ENCODE results near the gene DYNLRB1.

The DYNLRB1 gene

DNA sequence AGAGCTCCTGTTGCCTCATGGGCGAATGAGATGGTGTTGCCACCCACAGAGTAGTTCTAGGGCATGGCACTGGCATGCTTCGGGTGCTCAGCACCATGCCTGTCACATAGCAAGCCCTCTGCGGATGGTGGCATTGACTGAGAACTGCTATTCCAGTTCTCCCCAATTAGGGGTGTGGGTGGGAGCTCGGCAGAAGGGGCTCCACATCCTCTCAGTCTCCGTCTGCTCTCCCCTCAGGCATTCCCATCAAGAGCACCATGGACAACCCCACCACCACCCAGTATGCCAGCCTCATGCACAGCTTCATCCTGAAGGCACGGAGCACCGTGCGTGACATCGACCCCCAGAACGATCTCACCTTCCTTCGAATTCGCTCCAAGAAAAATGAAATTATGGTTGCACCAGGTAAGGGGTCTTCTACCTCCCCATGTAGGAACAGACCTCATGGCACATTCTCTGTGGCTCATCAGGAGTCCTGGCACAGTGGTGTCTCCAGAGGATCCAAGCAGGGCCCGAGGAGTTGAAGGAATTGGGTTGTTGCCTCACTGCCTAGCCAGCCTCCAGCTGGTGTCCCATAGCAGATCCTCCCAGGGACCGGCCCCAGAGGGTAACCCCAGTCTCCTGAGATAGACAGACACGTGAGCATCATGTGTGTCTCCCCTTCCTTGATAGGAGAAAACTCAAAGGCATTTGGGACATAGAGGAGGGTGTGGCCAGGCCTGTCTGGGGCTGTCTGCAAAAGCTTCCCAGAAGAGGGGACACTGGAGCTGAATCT lies 18.4 kb downstream of the DYNLRB1 start:
- DNase-seq (ENCODE audit: low read depth): no peak

DNA sequence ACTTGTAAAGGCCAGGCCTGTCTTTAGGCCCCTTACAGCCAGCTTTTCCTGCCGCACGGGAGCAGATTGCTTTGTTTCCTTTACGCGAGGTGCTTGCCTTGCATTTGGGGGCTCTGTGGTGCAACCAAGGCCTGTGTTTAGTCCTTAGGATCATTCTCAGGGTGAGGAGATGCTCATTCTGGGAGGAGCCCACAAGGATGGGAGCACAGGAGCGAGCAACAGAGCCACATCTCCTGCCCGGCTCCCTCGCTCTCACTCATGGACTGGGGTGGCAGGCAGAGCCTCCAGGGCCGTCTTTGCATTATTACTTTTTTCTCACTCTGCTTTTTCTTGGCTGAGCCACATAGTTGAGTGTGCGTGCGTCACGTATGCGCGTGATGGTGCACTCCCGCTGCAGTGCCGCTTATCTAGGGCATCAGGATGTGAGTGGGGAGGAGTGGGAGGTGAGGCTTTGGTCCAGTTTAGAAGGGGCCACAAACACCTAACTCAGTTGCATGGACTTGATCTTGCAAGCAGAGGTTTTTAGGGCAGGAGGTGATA lies 19.1 kb downstream of the DYNLRB1 start:
- DNase-seq (ENCODE audit: low read depth): no peak

DNA sequence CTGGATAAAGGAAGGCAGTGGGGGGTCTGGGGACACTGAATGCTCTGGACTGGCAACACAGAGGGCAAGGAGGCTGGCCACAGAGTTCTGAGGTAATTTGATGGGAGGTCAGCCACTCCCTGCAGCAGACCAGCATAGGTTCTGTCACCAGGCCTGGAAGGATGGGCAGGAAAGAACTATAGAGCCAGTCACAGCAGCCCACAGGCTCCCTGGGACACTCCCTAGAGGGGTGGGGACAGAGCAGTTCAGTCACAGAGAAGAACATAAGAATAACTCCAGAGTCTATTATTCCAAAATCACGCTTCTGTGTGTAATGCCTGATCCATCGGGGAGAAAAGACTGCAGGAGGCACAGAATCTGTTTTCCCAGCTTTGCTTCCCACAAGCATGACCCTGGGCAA lies 19.6 kb downstream of the DYNLRB1 start:
- no peak for DNase-seq (ENCODE audit: low read depth)

DNA sequence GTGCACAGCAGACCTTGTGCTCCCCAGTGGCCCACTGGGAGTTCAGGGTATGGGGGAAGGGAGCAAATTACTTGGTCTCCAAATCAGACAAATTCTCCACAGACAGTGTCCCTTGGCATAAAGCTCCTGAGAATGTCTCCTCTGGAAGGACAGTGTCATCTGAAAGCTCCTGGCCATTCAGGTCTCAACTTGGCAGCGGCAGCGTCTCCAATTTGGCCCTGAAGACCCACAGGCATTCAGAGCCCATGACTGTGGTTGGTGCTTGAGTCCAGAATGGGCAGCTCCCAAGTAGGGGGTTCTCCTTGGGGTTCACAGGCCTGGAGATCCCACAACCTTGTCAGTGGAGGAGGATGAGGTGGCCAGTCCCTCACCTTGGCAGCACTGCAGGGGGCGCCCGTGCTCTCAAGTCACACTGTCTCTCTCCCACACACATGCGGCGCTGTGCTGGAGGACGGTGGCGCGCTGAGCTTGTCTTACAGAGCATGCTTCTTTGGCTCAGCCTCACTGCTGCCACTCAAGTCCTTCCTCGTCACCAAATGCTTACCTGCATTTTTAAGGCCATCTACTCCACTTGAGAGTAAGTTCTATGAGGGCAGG lies 20.7 kb downstream of the DYNLRB1 start:
- DNase-seq (ENCODE audit: low read depth): no peak

DNA sequence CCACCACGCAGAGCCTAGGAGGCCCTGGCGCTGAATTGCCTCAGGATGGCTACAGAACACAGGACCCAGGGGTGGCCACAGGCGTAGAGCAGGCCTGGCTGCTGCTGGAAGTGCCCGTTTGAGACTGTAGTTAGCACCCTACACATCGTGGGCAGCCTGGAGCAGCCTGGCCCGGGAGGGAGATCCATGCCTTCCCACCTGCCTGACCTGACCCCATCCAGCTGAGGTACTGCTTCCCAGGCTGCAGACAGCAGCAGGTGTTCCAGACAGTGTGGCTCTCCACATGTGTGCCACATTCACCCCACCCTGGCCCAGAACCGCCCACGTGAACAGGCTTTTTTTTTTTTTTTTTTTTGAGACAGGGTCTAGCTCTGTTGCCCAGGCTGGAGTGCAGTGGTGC lies 21.4 kb downstream of the DYNLRB1 start:
- no peak for DNase-seq (ENCODE audit: low read depth)

DNA sequence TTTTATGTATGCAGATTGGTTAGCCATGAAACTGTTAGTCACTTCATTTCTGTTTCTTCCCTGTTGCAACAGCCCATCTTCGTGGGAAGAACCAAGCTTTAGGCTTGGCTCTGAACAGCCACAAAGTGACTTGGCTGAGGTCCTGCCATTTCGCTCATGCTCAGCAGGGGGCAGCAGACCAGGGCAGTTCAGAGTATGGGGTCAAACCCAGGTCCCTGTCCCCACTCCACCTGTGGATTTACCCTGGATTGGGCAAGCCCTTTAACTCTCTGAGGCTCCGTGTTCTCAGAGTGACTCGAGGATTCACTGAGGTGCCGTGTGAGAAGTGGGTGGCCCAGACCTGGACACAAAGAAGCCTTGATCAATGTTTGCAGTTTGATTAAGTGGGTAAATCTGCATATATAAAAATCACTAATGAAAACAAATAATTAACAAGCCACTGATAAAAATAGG lies 22.5 kb downstream of the DYNLRB1 start:
- DNase-seq (ENCODE audit: low read depth): no peak

DNA sequence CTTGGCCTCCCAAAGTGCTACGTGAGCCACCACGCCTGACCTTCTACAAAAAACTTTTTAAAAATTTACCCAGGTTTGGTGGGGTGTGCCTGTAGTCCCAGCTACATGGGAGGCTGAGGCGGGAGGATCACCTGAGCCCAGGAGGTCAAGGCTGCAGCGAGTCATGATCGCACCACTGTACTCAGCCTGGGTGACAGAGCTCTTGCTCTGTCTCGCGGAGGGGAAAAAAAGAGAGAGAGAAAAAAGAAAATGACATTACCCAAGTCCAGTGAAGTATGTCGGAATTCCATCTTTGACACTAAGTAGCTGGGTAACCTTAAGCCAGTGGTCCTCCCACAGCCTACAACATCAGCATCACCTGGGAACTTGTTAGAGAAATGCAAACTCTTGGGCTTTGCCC lies 23.5 kb downstream of the DYNLRB1 start:
- DNase-seq (ENCODE audit: low read depth): no peak

DNA sequence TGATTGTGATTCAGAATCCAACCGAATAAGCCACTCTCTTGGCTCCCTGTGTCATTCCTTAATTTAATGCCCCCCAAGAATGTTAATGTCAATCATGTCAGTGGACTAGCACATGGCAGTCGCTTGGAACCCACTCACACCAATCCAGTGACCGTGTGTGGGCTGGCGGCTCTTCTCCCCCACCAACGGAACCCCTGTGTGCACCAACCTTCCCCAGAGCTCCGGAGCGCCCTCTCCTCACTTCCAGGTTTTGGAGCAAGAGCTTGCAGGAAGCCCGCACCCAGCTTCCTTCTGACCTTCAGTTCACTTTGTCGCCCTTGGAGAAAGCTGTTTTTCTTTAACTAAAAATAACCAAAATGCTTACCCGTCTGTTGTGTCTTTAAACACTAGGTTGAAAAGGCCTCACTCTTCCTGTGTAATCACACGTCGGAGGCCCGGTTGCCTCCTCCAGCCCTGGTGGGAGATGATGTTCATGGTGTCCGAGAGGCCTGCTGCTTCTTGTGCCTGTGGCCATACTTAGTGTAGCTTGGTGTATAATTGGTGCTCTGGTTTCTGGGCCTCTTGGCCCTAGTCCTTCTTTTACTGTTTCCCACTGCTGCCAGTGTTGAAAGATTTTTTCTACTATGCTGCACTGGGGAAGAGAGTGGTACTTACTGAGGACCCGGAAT lies 24.5 kb downstream of the DYNLRB1 start:
- DNase-seq (ENCODE audit: low read depth): no peak

DNA sequence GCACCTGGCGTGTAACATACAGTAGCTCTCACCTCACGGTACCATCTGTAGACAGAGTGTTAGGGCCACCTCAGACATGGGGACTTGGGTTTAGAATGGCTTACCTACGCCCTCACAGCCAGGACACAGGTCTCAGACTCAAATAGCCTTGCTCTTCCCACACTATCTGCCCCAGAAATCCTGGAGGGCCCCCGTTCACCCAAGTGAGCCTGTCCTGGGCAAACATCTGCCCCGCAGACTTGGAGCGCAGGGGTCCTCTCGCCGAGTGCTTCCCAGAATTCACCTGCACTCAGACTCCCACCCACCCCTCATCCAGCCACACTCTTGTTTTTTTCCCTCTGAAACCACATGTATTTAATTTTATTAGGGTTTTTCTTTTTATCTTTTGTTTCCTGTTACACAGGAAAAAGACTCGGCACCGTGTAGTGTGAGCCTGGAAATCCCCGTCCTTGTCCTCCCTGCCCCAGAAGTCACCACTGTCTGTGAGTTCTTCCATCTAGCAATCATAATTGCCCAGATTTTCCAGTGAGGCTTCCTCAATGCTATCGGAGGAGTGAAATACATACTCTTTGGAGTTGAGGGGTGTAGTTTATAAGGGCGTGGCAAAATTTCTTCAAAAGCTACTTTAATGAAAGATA lies 25.2 kb downstream of the DYNLRB1 start:
- no peak for DNase-seq (ENCODE audit: low read depth)

DNA sequence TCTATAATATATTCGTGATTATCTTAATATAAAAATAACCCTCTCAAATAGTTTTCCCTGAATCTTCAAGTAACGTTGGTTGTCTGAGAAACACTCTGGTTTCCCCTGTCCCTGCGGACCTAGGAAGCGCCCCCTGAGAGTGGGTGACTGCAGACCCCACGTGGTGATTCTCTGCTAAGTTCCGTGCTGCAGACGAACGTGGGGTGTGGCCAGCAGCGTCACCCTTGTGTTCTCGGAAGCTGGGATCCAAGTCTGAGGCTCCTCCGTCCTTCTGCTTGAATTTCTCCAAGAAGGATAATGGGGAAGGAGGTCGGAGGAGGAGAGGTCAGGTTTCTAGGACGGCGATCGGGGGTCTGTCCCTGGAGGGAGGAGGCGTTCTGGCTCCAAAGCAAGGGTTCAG lies 25.7 kb downstream of the DYNLRB1 start:
- no peak for DNase-seq (ENCODE audit: low read depth)

DNA sequence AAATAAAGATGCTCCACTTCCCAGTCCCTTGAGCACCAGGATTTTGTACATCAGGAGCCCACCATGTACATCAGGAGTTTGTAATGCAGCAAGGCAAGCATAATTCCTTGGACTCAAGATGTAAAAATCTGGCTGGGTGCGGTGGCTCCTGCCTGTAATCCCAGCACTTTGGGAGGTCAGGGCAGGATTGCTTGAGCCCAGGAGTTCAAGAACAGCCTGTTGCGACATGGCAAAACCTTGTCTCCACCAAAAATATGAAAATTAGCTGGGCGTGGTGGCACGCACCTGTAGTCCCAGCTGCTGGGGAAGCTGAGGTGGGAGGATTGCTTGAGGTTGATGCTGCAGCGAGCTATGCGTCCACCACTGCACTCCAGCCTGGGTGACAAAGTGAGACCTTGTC lies 26.2 kb downstream of the DYNLRB1 start:
- DNase-seq (ENCODE audit: low read depth): no peak

DNA sequence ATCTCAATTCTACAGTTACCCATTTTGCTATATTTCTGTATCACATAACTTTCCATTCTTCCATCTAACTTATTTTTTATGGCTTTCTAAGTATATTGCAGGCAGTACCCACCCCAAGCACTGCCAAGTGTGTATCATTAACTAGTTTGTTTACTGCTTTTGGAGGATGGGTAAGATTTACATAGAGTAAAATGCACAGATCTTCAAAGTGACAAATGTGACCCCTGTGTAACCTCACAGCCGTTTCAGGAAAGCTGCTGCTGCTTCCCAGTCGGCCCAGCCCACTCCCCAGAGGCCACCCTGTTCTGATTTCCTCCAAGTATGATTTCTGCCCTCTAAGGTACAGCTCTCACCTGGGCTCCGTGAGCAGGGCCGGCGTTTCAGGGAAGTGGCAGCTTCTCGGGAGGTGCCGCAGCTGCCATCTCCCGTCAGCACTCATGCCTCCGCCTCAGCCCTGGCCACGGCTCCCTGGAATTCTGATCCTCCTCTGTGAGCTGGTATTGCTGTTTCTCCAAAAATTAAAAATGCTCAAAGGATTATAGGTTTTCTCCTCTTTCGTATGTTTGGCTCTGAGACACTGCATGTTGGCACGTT lies 27.3 kb downstream of the DYNLRB1 start:
- no peak for DNase-seq (ENCODE audit: low read depth)

DNA sequence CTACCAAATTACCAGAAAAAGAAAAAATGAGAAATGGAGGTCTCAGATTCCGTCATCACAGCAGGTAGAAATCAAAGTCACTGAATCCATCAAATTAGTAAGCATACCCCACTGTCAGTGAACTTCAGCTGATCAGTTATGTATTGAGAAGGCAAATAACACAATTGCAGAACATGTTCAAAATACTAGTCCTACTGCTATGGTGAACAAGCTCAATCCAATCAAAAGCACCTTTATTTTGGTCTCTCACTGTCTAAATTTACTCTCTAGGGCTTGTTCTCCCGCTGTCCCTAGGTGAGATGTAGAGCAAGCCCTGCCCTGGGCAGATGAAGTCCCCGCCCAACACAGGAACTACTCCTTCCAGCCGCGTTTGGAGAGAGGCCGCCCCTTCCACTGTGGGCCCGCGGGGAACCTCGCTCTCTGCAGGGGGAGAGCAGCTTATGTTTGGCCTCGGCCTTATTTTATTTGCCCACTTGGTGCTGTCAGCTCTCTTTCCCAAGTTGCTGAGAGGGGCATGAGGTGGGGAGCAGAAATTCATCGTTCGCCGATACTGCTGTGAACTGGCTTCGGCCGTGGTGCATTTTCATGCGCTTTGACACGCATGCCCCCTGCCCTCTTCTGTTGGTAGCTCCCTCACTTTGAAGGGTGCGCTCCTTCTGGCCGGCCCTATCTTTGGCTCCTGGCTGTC lies 28.0 kb downstream of the DYNLRB1 start:
- DNase-seq (ENCODE audit: low read depth): no peak

DNA sequence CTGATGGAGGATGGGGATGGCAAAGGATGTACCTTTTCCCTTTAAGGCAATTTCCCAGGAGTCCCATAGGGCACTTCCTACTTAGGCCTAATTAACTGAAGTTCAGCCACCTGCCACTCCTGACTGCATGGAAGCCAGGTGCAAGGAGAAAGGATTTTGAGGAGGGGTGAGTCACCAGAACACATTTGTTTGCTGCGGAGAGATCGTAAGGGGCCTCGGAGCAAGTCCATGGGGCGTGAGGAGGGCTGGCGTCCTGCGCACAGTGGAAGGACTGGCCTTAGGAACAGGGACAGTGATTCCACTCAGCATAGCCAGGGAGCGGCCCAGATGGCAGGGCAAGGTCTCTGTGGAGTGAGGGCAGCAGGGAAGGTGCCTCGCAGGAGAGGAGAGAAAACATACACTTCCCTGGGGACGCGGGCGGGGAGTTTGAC lies 30.5 kb downstream of the DYNLRB1 start:
- DNase-seq (ENCODE audit: low read depth): no peak

DNA sequence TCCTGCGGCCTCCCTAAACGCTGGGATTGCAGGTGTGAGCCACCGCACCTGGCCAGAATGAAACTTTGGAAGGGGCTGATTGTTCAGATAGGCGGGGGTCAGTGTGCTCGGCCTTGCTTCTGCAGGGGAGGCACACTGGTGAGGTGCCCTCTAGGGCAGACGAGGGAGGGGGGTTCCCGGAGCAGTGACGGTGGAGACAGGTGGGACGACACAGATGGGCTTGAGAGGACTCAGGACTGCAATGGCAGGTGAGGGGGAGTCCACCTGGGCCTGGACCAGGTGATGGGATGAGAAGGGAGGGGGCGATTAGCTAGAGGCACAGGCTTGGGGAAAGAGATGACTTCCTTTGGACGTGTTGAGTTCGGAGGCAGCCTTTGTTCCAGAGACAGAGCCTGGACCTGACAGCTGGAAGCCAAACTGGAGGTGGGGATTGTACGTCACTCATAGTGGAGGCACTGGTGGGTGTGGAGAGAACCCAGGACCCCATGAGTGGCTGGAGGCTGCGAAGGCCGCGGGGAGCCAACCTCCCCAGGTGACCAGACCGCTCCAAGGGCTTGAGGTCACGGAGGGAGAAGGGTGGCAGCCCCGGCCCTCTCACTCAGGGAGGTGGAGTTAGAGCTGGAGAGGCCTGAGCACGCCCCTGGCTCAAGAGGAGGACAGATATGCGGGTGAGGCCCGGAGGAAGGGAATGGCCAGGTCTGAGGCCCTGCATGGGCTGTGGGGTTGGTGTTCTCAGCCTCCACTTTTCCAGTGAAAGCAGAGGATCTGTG lies 31.8 kb downstream of the DYNLRB1 start:
- no peak for DNase-seq (ENCODE audit: low read depth)

DNA sequence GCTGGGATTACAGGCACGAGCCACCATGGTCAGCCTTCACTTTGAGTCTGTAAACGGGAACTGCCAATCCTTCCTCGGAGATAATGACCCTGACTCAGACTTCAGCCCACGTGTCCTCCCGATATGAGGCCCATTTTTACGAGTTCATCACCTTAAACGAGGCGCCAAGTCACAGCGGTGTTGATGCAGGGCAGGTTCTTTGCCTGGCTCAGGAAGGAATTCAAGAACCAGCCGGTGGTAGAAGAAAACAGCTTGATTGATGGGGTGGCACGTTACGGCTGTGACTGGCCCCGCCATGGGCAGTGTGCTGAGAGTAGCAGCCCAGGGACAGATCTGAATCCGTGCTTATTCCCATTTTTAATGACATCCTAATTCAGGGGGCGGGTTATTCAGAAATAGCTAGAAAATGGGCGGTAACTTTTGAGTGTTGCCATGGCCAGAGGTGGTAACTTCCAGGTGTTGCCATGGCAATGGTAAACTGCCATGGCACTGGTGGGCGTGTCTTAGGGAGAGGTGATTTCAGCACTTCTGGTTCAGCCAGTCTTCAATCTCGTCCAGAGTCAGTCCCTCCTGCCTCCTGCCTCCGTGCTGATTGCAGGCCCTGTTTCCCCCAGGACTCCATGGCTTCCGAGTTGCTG lies 33.2 kb downstream of the DYNLRB1 start:
- DNase-seq (ENCODE audit: low read depth): no peak

DNA sequence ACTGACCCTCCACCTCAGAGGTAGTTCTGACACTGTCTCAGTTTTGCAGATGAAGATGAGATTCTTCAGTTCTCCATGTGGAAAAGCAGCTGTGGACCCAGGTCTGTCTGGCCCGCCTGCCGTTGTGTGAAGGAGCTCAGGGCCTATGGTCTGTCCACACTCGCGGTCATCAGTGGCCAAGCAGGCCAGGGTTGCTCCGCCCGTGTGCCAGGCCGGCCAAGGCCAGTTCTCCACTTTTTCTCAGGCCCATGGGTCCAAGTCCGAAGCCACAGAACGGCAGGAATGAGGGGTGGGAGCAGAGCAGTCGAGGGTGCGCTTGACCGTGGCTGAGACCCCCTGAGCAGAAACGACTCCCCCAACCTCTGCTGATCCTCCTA lies 33.7 kb downstream of the DYNLRB1 start:
- no peak for DNase-seq (ENCODE audit: low read depth)

DNA sequence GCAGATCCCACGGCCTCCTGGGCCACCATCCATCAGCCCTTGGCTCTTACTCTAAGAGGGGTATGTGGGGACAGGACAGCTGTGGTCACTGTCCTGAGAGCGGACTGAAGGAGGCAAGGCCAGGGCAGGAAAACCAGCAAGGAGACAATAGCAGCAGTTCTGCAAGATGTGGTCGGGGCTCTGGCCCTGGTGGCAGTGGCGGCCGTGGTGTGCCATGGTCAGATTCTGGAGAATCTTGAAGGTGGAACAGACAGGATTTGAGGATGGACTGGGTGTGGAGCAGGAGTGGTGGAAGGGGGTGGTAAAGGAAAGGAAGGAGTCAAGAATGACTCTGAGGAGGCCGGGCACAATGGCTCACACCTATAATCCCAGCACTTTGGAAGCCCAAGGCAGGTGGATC lies 36.3 kb downstream of the DYNLRB1 start:
- no peak for DNase-seq (ENCODE audit: low read depth)

DNA sequence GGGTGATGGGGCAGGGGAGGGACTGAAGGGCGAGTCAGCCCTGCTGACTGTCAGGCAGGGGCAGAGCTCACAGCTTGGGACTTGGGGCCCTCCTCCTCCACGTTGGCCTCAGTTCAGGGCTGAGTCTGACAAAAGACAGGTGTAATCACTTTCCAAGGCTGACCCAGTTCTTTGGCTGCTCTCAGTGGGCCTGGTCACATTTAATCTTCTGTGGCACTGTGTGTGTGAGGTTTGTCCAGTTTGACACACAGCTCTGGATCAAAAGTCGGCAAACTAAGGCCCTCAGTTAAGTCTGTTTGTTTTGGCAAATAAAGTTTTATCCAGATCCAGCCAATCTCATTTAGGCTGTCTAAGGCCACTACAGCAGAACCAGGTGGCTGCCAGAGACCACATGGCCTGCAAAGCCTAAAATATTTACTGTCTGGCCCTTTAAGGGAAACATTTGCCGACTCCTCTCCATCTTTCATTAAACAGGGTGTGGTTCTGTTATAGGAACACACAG lies 37.2 kb downstream of the DYNLRB1 start:
- DNase-seq (ENCODE audit: low read depth): no peak

DNA sequence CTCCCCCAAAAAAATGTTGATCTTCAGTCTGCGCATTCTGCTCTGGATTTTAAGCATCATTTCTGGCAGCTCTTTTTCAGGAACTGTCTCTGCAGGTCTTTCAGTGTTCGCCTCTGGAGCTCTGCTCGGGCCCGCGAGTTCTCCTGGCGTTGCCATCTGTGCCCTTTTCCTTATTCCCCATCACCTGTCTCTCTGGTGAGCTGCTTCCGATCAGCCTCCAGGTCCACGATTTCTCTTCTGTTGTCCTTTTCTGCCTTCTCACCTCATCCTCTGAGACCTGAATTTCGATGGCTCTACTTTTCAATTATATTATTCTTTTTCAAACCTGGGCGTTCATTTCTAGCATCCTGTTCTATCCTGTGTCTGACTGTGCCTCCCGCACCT lies 41.7 kb downstream of the DYNLRB1 start:
- no peak for DNase-seq (ENCODE audit: low read depth)

Data from stimulated activated CD8-positive, alpha-beta memory T cell treated with anti-CD3 and anti-CD28 coated beads, Interleukin-15, amount 100 ng/mL, for 1 hour (primary cell).